PFSK-1 (cell line): ENCODE measurements around the gene PCP4.

ENCODE experiments used
- FOXP2 ChIP-seq: optimal IDR thresholded peaks from 2 replicates; pipeline ENCODE3; 2011; ENCODE audit warnings: borderline replicate concordance, control low read depth, inconsistent platforms; ENCODE audit not compliant: insufficient read depth; ENCODE audit errors: extremely low read length, extremely low read depth
- POLR2AphosphoS5 ChIP-seq: IDR thresholded peaks from 2 replicates; pipeline ENCODE4 v1.6.1; 2012; ENCODE audit warnings: low read depth, mild to moderate bottlenecking, control low read depth, low read length, moderate library complexity
- REST ChIP-seq, 2 experiments: IDR thresholded peaks; 2 replicates each; pipeline versions ENCODE4 v1.6.1 to v1.8.0; 2011 to 2012; ENCODE audit warnings: low read depth in 2 of 2, low read length in 2 of 2, control low read depth in 1 of 2, inconsistent platforms in 1 of 2, mild to moderate bottlenecking in 1 of 2, moderate library complexity in 1 of 2; ENCODE audit not compliant: insufficient read depth in 1 of 2
- SIN3A ChIP-seq: IDR thresholded peaks from 2 replicates; pipeline ENCODE4 v1.6.1; 2012; ENCODE audit warnings: mild to moderate bottlenecking, low read length, moderate library complexity, borderline replicate concordance; ENCODE audit not compliant: insufficient read depth
- TAF1 ChIP-seq: IDR thresholded peaks from 2 replicates; pipeline ENCODE4 v1.6.1; 2012; ENCODE audit warnings: low read length, control low read depth, borderline replicate concordance; ENCODE audit not compliant: insufficient read depth

Gene PCP4

GRCh38 chr21:39946199-39946598, 79.0 kb downstream of the PCP4 start:
- TF ChIP-seq TAF1 (no peak), REST (IDR thresholded peaks at IDR 0.05; ENCODE audit: insufficient read depth in 1 of 2, low read depth in 2 of 2, low read length in 2 of 2) (no peak), POLR2AphosphoS5 (no peak), SIN3A (no peak), FOXP2 (no peak)

GRCh38 chr21:39947031-39947430, 79.8 kb downstream of the PCP4 start:
- TF ChIP-seq TAF1 (no peak), REST (IDR thresholded peaks at IDR 0.05; ENCODE audit: insufficient read depth in 1 of 2, low read depth in 2 of 2, low read length in 2 of 2) (no peak), SIN3A (no peak), FOXP2 (no peak), POLR2AphosphoS5 (no peak)

- TF ChIP-seq SIN3A: no peak
- TF ChIP-seq REST (IDR thresholded peaks at IDR 0.05; ENCODE audit: insufficient read depth in 1 of 2, low read depth in 2 of 2, low read length in 2 of 2): no peak
- TF ChIP-seq POLR2AphosphoS5: no peak
- no peak for TF ChIP-seq TAF1
- TF ChIP-seq FOXP2: no peak
Observed at GRCh38 chr21:39951183-39952101, 84.2 kb downstream of the PCP4 start.

- no peak for TF ChIP-seq POLR2AphosphoS5
- TF ChIP-seq FOXP2: no peak
- TF ChIP-seq SIN3A: no peak
- no peak for TF ChIP-seq REST (IDR thresholded peaks at IDR 0.05; ENCODE audit: insufficient read depth in 1 of 2, low read depth in 2 of 2, low read length in 2 of 2)
- no peak for TF ChIP-seq TAF1
Observed at GRCh38 chr21:39952265-39952664, 85.0 kb downstream of the PCP4 start.
